GM18517 (cell line): ENCODE data around the gene SIK1.
"Not testable (repeated sequence)": the region's sequence is repeated elsewhere in the genome, so short reads cannot be mapped to it uniquely, and the experiment has no call there.

Source experiments
- ATAC-seq: cut with Tn5 transposase; IDR thresholded peaks from one replicate; pipeline ENCODE4 v1.9.1; 2021; ENCODE audit warnings: mild to moderate bottlenecking, moderate library complexity; ENCODE audit not compliant: unreplicated experiment

SIK1 gene

DNA sequence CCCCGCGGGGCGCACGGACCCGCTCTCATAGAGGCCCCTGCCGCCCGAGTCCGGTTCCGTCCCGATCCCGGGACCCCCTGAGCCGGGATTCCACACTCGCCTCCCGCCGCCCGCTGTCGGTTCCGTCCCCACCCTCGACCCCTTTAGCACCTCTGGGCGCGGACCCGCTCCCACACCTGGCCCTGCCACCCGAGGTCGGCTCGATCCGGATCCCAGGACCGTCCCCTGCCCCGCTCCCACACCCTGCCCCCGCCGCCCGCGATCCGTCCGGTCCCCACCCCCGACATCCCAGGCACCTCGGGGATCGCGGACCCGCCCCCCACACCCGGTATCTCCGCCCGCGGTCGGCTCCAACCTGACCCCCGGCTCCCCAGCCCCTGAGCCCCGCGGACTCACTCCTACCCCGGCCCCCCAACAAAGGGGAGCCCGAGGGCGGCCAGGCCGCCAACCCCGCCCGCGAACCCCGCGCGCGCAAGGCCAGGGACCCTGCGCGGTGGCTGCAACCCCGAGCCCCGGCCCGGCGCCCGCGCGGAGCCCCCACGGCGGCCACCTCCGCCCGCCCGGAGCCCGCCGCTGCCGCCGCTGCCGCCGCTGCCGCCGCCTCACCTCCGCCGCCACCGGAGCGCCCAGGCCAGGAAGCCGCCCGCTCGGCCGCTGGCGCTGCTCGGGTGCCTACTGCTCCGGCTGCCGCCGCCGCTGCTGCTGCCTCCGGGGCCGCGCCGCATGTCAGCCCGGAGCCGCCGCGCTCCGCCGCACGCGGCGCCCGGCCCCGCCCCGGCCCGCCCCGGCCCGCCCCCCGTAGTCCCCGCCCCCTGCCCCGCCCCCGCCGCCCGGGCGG lies at the start of gene SIK1:
TSS of gene SIK1 (minus strand) at position 728 of the 838 bp plus-strand sequence. CDS start 953 bp downstream, outside the sequence.
- ATAC-seq: peak; percentile 23

GRCh38 chr21:43471597-43472242 lies 44.8 kb upstream of the SIK1 start:
- not testable (repeated sequence) for ATAC-seq

DNA sequence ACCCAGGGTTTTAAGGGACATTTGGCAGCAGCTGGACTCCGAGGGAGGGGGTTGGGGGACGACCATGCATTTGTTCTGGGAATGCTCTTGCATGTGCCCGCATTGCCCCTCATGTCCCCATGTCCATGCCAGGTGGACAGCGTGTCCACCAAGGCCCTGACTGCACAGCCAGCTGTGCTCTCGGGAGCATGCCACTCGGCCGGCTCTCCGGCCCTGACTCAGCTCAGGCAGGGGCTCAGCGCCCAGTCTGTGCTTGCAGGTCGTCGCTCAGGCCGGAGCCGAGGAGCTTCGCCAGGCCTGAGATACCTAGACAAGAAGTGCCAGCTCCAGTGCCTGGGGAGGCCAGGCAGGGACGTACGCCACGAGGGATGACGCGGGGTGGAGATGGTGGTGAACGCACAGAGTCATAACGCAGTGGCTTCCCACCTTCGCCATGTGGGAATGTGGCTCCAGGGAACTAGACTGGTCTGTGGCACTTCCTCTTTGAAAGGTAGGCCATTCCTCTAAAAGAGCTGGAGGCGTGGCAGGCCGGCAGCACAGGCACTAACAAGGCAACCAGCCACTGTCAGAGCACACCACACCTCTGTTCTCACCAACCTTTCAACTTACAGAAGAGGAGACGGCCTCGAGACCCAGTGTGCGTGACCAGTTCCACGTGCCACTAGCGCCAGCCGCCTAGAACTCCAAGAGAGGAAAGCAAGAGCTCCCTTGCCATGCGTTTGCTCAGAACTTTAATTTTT lies 43.0 kb upstream of the SIK1 start:
- ATAC-seq: not testable (repeated sequence)

- ATAC-seq: no peak
Observed at GRCh38 chr21:43467785-43468184, 40.9 kb upstream of the SIK1 start.

DNA sequence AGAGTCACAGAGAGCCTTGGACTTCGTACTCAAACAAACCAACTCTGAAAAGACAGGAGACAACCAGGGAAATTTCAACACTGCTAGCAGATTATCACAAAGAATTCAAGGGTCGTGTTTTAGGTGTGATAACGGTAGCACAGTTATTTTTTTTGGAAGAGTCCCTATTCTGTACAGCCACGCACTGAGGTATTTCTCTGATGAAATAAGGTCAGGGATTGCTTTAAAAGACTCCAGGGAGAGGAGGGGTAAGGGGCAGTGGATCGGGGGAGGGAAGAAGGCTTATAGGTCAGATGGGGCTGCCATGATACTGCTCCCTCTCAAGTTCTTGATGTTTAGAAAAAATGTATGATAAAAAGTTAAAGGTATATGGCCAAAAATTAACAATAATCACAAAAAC lies 38.2 kb upstream of the SIK1 start:
- not testable (repeated sequence) for ATAC-seq

- ATAC-seq: not testable (repeated sequence)
Observed at GRCh38 chr21:43463498-43464261, 36.7 kb upstream of the SIK1 start.

DNA sequence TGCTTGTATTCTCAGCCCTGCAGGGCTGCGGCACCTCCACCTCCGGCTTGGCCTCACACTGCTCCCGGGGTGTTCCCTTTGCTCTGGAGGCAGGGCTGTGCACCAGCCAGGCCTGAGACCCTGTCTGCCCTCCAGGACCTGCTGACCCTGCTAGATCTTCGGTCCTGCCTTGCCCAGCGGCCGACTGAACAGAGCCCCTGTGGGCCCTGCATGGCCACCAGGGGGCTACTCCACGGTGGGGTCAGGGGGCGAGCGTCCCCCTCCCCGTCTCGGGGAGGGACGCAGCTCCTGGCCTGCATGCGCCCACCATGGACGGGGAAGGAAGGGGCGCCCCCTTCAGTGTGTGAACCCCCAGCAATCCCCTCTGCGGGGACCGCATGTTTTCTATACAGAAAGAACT lies 36.0 kb upstream of the SIK1 start:
- ATAC-seq: not testable (repeated sequence)

DNA sequence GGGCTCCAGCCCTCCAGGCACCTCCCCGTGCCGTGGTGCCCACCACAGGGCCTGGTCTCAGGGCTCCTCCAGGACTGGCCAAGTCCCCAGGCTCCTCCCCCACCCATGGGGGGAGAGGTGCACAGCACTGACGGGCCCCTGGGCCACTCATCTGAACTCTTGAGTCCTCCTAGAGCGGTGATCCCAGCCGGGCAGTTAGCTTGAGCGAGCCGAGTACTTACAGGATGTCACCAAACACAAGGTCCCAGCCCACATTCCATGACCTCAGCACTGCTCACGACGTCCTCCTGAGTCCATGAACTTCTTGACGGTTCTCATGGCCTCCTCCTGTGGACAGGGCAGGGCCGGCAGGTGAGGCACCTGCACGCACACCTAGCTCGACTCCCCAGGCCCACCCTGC lies 33.5 kb upstream of the SIK1 start:
- not testable (repeated sequence) for ATAC-seq

DNA sequence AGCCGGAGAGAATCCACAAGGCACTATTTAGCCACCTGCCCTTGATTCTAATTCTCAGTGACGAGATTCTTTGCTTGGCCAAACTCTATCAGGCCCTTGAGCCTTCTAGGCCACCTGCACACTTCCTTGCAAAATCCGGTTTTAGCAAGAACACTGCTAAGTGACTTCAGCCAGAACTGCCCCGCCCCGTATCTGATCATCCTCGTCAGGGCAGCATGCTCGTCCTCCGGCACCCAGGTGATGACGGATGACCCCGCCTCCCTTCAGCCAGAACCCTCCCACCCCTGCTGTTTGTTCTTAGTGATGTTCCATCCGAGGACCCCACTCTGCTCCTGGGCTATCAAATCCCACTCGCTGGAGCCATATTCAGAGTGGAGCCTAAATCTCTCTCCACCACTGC lies 32.1 kb upstream of the SIK1 start:
- ATAC-seq: not testable (repeated sequence)

DNA sequence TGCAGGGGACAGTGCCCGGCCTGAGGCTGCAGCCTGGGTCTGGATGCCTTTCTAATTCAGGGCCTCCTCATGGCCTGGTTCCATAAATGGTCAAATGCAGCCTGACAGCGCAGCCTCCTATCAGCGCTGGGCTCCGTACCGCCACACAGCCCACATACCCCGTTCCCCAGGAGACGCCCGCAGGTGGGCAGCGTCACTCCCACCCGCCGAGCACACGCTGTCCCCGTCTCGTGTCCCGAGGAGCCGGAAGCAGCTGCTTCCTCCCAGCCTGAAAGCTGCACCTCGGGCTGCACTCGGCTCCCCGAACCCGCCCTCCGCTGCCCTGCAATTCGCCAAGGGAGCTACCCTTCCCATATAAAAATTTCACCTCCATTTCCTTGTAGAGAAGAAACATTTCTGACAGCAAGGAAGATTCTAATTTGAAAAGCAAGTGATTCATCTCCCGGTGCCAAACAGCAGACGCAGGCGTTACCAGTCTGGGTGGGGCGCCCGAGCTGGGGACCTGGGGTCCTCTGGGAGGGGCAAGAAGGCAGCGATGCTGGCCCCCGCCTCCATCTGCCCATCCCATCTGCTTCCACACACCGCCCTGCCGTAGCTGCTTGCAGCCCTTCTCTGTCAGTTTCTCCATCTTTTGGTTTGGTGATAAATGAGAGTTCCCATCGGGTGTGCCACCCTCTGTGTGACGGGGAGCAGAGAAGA lies 29.8 kb upstream of the SIK1 start:
- ATAC-seq: not testable (repeated sequence)

DNA sequence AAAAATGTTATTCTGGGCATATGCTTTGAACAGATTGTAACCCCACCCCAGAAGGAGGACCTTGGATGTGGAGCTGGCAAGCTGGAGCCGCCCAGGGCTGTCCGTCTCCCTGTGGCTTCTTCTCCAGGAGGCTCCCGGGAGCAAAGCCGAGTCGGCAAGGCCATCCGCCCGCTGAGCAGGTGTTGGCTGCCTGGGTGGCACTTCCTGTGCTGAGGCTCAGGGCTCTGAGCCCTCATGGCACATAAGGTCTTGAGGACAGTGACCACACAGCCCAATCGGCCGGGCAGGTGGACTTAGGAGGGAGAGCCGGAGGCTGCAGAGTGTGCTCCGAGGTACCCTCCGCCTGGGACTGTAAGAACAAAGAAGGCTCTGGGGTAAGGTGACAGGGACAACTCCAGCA lies 28.8 kb upstream of the SIK1 start:
- ATAC-seq: not testable (repeated sequence)

DNA sequence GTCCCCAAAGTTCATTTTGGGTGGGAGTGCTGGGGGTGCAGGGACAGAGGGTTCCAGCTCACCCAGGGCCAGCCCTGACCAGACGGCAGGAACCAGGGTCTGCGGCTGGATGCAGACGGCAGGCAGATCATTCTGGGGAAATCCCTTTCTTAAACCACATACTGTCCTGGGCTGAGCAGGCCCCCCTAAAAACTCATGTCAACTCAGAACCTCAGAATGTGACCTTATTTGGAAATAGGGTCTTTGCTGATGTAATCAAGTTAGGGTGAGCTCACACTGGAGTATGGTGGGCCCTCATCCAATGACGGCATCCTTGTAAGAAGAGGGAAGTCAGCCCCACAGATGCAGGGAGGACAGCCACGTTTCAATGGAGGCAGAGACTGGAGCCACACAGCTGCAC lies 27.2 kb upstream of the SIK1 start:
- ATAC-seq: not testable (repeated sequence)

DNA sequence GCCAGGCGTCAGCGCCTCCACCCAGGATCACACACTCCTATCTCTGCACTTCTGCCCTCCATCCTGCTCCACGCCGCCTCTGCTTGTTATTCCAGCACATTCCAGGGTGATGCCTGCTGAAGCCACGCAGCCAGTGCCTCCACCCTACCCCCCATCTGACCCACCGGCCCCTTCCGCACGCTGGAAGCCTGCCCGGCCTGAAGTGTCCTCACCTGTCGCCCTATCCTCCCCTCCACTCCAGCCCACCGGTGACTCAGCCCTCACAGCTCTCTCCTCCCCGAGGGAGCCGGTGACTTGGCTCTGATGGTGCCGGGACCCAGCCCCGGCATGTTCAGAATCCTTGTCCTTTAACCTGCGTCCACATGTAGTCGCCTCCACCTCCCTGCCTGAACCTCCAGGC lies 24.9 kb upstream of the SIK1 start:
- not testable (repeated sequence) for ATAC-seq

- not testable (repeated sequence) for ATAC-seq
Observed at GRCh38 chr21:43450287-43450686, 23.4 kb upstream of the SIK1 start.

GRCh38 chr21:43447353-43447977 lies 20.5 kb upstream of the SIK1 start:
- not testable (repeated sequence) for ATAC-seq

DNA sequence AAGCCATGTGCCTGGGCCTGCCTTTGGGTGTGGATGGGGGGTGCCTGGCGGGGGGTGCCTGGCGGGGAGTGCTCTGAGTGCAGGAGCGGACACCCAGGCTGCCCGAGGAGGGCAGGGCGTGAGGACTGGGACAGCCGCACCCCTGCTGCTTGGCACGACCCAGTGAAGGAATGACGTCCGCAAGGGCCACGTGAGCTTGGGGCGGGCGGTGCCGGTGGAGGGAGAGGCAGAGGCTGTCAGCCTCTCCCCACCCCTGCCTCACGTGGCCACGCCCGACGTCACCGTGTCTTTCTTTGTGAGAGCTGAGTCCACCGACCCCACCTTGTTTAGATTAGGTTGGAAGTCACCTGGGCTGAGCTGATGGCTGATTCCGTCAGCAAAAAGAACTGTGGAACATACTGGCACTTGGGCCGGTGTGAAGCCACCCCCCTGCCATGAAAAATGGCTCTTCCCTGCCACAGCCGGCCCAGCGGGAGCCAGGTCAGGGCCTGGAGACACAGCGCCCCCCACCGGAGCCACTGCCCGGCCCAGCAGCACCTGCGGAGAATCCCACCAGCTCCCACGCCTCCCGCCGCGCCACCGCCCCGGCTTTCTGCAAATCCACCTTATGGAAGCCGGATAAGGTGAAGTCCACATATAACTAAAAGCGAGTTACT lies 19.5 kb upstream of the SIK1 start:
- ATAC-seq: not testable (repeated sequence)

GRCh38 chr21:43444524-43444923 lies 17.6 kb upstream of the SIK1 start:
- ATAC-seq: not testable (repeated sequence)

GRCh38 chr21:43442571-43442970 lies 15.6 kb upstream of the SIK1 start:
- not testable (repeated sequence) for ATAC-seq
